NCI-H774 (cell line): ENCODE results near the gene RBM34.
"Not testable (repeated sequence)": the region's sequence is repeated elsewhere in the genome, so short reads cannot be mapped to it uniquely, and the experiment has no call there.

Experiments used
- DNase-seq: peaks from one replicate; lab custom pipeline; 2025; lab: John Stamatoyannopoulos, UW

The RBM34 gene, protein sequence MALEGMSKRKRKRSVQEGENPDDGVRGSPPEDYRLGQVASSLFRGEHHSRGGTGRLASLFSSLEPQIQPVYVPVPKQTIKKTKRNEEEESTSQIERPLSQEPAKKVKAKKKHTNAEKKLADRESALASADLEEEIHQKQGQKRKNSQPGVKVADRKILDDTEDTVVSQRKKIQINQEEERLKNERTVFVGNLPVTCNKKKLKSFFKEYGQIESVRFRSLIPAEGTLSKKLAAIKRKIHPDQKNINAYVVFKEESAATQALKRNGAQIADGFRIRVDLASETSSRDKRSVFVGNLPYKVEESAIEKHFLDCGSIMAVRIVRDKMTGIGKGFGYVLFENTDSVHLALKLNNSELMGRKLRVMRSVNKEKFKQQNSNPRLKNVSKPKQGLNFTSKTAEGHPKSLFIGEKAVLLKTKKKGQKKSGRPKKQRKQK

DNA sequence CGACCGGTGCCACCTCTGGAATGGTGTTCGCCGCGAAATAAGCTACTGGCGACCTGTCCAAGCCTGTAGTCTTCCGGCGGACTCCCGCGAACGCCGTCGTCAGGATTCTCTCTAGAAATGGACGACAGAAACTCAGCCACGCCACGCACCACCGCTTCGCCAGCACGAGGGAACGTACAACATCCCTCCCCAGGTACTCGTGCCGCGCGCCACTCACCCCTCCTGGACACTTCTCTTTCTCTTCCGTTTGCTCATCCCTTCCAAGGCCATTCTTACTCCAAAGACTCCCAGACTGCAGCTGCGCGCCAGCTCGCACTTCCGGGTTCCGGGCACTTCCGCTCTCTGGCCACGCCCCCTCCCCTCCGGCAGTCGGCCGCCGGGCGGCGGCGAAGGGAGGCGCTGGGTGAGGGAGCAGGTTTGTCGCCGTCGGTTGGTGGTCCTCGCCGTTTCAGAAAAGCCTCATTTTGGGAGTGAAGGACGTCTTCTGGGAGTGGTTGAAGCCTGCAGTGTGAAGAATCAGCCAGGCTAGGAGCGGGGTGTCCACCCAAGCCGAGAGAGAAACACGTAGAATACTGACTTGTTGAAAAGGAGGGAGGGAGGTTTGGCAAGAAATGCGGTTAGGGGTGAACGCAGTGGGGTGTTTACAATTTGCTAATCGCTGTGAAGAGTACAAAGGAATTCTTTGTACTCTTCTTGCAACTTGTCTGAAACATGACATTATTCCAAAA is at the start of gene RBM34:
Gene RBM34, minus strand, starts transcription at position 294 of the 728 bp plus-strand sequence. Its CDS starts 24 bp downstream, at position 270.
- peak; percentile 93 for DNase-seq

- no peak for DNase-seq
Observed at GRCh38 chr1:235207209-235207565, 46.1 kb upstream of the RBM34 start.

DNA sequence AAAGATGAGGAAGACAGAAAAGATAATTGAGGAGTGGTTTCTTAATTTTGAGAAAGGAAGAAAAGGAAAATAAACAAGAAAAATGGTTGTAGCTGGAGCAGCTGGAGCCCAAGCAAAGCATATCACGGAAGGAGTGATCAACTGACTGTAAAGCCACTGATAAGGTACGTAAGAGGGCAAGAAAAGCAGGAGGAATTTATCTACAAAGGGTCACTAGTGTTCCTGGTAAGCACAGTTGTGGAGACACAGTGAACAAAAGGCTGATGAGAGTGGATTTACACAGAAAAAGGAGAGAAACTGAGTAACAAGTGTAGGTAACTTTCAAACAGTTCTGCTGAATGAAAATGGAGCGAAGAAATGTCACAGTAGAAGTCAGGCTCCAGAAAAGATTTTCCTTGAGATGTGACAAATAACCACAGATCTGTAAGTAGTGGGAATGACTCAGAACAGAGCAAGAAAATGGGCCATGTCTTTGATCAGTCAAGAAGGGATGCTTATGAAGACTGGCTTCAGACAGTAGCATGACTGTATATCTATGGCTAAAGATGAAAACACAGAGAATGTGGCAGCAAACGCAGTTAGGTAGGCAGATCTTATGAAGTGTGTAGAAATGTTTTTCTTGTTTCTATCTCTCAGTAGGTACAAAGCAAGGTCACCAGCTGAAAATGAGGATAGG is 45.6 kb upstream of the RBM34 start:
- DNase-seq = no peak

GRCh38 chr1:235205687-235206086 is 44.6 kb upstream of the RBM34 start:
- no peak for DNase-seq

- no peak for DNase-seq
Observed at GRCh38 chr1:235203428-235203827, 42.4 kb upstream of the RBM34 start.

DNA sequence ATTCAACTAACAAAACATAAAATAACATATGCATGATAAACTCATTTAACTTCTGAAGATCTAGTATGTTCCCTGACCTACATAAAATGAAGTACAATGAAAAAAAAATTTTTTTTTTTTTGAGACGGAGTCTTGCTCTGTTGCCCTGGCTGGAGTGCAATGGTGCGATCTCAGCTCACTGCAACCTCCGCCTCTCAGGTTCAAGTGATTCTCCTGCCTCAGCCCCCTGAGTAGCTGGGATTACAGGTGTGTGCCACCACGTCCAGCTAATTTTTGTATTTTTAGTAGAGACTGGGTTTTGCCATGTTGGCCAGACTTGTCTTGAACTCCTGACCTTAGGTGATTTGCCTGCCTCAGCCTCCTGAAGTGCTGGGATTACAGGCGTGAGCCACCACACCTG is 41.4 kb upstream of the RBM34 start:
- DNase-seq = not testable (repeated sequence)

GRCh38 chr1:235199441-235199840 is 38.4 kb upstream of the RBM34 start:
- DNase-seq = no peak

DNA sequence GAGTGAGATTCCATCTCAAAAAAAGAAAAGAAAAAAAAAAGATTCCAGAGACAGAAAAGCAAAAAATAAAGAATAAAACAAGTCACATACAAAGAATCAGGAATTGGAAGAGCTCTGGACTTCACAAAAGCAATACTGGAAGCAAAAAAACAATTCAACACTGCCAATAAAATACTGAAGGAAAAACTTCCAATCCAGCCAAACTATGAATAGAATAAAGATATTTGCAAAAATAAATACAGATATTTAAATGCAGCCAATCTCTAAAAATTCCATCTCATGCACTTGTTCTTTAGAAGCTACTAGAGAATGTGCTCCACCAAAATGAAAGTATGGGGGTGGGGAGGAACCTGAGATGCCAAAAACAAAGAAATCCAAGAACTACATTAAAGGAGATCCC is 29.4 kb upstream of the RBM34 start:
- DNase-seq = no peak

- no peak for DNase-seq
Observed at GRCh38 chr1:235187316-235187715, 26.3 kb upstream of the RBM34 start.

- DNase-seq = no peak
Observed at GRCh38 chr1:235181561-235182245, 20.7 kb upstream of the RBM34 start.

- DNase-seq = no peak
Observed at GRCh38 chr1:235180916-235181460, 19.9 kb upstream of the RBM34 start.

DNA sequence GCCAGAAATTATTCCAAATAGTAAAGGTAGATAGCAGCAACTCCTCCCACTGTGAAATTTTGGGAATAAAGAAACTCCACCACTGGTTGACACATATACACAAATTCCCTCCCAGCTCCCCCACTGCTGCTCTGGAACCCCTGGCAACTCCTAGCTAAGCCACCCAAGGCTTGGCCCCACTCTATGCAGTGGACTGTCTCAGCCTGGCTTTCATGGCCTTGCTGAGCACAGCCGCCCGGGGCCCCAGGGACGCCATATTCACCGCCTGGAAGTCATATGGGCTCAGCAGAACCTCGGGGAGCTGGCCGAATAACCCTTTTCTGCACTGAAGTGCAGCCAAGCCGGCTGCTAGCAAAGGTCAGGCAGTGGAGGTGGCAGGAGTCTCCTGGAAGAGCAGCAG is 15.4 kb upstream of the RBM34 start:
- no peak for DNase-seq

- no peak for DNase-seq
Observed at GRCh38 chr1:235169986-235170385, 8.9 kb upstream of the RBM34 start.

- no peak for DNase-seq
Observed at GRCh38 chr1:235168375-235168774, 7.3 kb upstream of the RBM34 start.

DNA sequence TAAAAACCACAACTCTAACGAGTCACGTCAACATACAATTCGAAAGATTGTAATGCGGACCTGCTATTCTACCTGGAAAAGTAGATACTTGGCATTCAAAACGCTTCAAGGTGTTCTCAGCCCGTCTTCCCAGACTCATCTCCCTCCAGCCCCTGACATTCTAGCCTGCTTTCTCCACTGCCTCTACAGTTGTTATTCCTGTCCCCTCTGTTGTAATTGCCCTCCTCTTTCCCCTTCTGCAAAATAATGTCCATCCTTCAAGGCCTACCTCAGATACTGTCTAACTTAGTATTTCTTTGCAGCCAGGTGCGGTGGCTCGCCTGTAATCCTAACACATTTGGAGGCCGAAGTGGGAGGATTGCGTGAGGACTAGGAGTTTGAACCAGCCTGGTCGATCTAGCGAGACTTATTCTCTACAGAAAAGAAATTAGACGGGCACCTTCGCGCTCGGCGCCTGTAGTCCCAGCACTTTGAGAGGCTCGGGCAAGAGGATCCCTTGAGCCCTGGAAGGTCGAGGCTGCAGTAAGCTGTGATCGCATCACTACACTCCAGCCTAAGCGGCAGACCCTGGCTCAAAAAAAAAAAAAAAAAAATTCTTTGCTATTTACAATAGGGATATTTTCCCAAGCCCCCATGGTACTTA is 756 bp upstream of the RBM34 start:
- no peak for DNase-seq

- no peak for DNase-seq
Observed at GRCh38 chr1:235160383-235160956, 580 bp downstream of the RBM34 start.

DNA sequence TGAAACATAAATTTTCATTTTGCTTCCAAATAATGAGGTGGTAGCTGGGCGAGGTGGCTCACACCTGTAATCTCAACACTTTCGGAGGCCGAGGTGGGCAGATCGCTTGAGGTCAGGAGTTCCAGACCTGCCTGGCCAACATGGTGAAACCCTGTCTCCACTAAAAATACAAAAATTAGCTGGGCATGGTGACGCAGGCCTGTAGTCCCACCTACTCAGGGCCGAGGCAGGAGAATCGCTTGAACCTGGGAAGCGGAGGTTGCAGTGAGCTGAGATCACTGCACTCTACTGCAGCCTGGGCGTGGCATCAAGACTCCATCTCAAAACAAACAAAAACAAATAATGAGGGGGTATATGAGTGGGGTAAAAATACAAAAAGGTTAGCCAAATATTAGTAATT is 1.1 kb downstream of the RBM34 start:
- not testable (repeated sequence) for DNase-seq

DNA sequence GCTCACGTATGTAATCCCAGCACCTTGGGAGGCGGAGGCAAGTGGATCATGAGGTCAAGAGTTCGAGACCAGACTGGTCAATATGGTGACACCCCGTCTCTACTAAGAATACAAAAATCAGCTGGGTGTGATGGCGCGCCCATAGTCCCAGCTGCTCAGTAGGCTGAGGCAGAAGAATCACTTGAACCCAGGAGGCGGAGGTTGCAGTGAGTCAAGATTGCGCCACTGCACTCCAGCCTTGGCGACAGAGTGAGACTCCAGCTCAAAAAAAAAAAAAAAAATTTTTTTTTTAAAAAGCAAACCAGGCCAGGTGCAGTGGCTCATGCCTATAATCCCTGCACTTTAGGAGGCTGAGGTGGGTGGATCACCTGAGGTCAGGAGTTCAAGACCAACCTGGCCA is 1.8 kb downstream of the RBM34 start:
- not testable (repeated sequence) for DNase-seq

DNA sequence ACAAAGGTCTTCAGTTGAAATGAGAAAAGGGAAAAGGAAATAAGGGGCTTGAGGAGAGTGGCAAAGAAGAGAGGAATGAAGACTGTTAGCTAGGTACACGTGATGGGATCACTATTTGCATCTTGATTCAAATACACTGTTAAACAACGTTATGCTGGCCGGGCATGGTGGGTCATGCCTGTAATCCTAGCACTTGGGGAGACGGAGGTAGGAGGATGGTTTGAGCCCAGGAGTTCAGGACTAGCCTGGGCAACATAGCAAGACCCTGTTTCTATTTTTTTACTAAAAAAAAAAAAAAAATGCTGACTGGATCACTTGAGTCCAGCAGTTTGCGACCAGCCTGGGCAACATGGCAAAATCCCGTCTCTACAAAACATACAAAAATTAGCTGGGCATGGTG is 2.4 kb downstream of the RBM34 start:
- no peak for DNase-seq

GRCh38 chr1:235157150-235157549 is 3.9 kb downstream of the RBM34 start:
- DNase-seq = no peak

GRCh38 chr1:235156740-235157139 is 4.3 kb downstream of the RBM34 start:
- no peak for DNase-seq
